Measurements from ENCODE around the gene C6orf47. TPM values are rescaled to one million over a fixed set of nuclear protein-coding genes. Genes with fewer than 3 reads are reported as not detected.

C6orf47 gene
- polyA plus RNA-seq, 4 donors, result 20.0 to 22.5 (median 20.7) TPM

DNA sequence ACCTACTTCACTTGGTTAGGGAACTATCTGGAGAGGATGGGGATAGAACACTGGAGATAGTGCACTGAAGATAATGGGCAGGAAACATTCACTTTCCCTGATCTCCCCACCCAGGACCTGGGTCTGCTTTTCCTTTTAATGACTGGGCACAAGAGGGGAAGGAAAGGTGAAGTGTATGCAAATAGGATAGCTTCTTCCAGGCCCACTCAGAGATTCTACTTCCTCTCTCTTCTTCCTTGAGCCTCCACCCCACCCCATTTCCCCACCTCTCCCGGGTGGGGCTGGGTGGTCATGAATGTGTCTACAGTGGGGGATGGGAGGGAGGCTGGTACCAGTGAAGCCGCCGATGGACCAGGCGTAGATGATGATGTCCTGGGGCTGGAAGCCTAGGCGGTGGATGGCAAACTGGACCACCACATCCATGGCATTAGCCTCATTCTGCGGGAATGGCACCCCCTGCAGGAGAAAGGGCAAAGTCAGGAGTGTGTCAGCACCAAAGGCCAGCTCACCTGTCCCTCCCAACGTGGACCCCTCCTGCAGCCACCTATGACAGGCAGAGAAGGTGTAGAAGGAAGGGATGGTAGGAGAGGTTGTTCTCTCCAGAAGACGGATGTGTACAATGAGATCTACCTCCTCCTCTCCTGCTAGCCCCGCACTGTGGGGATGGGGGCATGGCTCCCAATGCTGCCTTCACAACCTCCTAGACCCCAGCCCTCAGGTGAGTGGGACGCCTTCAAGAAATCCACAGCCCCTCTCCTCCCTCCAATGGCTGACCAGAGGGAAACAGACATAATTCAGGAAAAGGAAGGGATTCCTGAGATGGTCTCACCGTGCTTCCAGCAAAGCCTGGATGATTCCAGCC is 28.9 kb upstream of the C6orf47 start:
- no peak for DNase-seq (ENCODE audit: low read depth in 4 of 4, low spot score in 3 of 4)

DNA sequence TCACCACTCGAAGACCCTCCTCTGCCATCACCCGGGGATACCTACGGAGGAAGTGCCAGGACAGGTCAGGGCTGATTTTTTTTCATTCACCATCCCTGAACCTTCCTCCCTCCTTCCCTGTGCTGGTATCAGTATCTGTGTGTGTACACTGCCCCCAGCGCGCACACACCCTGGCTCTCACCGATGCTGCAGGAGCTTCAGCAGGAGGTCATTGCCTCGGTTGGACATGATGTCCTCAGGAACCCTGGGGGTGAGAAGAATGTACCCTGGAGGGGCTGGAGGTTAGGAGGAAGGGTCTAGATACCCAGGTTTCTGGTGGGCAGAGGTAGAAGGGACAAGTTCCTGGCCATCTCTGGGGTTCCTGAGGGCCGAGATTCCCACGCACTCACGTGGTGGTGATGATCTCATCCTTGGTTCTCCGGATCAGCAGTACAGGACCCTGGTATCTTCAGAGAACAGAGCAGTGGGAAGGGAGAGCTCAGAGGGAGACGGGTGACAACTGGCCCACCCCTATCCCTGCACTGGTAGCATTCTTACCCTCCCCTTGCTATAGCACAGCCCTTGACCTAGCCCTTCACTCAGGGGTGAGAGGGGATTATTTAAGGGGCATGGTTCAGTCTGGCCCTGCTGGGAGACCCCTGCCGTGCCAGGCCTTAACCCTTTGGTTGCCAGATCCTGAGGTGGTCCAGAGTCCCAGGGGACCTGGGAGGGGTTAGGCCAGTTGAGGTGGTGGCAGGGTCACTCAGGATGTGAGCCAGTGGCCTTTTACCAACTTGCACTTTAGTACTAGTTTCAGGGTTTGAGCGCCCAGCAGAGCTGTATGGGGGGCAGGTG is 27.5 kb upstream of the C6orf47 start:
- no peak for DNase-seq (ENCODE audit: low read depth in 4 of 4, low spot score in 3 of 4)

DNA sequence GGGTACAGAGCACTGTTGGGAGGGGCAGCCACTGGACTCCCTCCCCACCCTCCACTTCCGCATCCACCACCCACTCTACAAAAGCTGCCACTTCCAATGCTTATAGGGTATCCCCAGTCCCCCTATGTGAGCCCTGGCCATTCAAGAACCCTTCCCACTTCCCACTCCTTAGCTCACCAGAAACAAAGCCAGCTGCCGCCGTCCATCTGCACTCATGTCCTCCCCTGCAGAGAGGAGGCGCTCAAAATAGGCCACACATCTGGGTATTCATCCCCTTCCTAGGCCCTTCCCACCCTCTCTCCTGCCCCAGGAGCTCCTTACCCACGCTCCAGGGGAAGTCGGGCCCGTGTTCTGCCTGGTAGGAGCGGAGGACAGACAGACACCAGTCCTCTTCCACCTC is 26.7 kb upstream of the C6orf47 start:
- no peak for DNase-seq (ENCODE audit: low read depth in 4 of 4, low spot score in 3 of 4)

DNA sequence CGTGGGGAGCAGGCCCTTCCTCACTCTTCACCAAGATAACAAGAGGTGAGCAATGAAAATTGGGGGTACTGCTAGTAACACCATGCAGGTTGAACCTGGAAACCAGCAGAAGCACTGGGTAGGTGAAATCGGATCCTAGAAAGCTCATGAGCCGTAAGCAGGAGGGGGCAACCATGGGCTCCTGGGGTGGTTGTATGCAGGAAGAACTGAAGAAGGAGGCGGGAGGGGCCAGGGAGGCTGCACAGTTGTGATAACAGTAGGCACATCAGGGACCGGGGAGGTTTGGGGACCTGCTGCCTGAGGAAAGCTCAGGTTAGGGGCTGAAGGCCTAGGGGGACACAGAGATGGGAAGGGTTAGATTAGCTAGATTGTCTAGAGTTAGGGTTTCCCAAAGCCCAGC is 25.9 kb upstream of the C6orf47 start:
- no peak for DNase-seq (ENCODE audit: low read depth in 4 of 4, low spot score in 3 of 4)

DNA sequence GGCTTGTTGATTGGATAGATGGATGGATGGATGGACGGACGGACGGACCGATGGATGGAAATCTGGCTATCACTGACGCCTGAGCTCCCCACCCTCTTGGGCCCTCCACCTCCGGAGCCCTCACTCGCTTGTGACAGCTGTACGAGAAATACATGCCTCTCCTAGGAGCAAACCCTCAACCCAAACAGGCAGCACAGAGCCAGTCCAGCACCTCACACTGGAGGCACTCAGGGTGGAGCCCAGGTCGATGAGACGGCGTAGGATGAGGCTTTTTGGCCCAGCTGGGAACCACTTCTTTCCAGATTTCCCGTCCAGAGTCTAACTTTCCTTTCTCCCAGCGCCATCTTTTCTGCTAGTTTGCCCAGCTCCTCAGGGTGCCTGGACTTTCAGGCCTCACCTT is 23.0 kb upstream of the C6orf47 start:
- DNase-seq (ENCODE audit: low read depth in 4 of 4, low spot score in 3 of 4), result no peak

DNA sequence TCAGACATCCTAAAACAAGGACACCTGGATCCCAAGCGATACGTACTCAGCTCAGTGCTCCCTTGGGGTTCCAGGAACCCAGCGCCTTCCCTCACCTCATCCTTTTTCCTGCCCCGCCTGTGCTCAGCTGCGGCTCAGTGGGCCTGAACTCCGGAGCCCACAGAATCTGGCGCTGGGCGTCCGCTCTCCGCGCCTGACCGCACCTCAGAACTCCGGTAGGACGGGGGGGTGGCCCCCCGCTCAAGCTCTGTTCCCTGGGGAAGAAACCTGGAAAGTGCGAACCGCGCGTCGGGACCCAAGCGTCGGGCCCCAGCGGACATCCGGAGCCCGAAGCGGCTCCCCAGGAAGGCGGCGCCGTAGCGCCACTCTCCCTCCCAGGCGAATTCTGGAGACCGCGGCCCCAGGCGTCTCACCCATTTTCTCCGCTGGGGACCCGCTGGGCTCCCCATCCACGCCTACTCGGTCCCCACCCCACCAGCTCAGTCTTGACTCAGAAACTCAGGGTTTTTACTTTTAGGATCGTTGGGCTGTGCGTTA is 20.6 kb upstream of the C6orf47 start:
- DNase-seq (ENCODE audit: low read depth in 4 of 4, low spot score in 3 of 4), result no peak

DNA sequence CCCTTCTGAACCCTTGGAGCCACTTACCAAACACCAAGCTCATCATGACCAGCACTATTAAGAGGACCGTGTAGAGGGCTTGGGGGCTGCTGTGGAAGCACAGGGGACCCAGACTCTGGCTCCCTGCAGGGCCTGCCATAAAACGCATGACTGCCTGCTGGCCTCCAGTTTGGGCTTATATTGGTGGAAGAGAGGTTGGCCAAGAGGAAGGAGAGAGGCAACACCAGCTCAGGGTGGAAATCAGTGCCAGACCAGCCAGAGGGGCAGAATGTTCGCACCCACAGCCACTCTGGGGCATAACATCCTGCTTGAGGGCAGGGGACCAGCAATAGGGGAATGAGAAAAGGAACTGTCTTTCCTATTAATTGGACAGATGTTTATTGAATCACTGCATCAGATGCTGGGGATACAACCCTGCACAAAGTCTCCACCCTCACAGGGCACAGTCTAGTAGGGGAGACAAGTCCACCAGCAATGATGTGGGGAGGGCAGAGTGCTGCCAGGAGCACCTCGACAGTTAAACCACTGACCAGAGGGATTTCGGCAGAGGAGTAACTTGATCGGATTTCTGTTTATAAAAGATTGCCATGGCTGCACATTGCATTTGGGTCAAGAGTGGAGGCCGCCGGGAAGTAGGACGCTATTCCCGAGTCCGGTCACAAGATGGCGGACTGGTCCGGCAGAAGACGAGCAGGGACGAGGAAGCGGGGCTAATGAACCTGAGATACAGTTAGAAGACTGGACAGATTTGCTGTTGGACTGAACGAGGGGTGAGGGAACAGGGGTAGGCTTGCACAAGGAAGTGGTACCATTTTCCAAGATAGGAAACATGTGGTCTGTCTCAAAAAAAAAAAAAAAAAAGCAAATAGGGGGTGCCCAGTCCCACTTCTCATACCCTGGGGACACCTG is 19.9 kb upstream of the C6orf47 start, which contains the start of gene LY6G5C:
TSS of gene LY6G5C (minus strand) at position 842 of the 909 bp plus-strand sequence. CDS start at position 148, 694 bp downstream.
- peak in 1 of 4 donors; percentile 77 for DNase-seq (ENCODE audit: low read depth in 4 of 4, low spot score in 3 of 4)

DNA sequence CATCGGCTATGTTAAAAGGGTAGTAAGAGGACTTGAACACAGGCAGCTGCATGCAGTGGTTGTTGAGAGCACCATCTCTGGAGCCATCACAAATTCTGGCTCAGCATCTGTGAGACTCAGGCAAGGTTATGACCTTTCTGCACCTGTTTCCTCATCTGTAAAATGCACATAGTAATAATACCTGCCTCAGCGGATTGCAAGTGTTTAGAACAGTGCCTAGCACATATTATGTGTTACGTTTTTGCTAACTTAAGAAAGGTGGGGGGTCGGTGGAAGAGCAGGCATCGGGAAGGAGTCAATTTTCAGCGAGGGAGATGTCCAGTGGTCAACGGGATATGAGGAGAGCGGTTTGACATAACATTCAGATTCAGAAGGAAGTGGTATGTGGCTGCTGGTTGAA is 17.4 kb upstream of the C6orf47 start:
- no peak for DNase-seq (ENCODE audit: low read depth in 4 of 4, low spot score in 3 of 4)

DNA sequence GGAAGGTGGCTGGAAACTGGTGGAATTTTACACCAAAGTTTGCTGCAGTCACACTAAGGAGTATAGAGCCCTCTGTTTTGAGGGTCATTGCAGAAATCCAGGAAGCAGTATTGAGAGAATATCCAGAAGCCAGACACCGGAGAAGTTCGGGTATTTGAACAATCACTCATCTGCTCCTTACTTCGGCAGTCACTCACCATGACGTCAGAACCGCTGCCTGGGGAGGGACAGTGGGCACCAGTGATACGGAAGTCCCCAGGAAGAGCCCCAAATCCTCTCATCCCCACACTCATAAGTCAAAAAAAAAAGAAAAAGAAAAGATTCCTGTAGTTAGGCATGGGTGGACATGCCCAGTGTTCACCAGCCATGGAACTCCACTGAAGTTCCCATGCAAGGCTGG is 16.3 kb upstream of the C6orf47 start:
- no peak for DNase-seq (ENCODE audit: low read depth in 4 of 4, low spot score in 3 of 4)

DNA sequence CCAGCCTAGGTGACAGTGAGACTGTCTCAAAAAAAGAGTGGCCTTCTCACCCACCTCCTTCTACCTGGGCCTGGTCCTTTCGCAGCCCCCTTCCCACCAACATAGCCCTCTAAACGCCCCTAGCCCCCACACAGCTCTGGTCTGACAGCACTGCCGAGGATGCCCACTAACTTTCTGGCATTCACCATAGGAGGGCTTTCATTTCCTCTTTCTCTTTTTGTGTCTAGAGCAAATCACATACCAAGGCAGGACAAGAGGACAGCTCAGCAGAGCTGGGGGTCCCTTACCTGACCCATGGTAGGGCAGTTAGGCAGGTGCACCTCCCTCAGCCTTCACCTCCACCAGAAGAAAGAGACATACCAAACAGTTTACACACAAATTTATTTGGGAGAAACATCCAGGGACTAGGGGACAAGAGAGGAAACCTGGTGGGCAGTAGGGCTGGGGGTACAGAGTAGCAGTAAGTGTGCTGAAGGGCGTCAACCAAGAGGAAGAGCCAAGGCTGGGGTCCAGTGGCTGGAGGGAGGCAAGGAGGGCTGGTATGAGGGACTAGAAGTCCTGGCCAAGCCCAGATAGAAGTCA is 15.8 kb upstream of the C6orf47 start:
- DNase-seq (ENCODE audit: low read depth in 4 of 4, low spot score in 3 of 4), result no peak

DNA sequence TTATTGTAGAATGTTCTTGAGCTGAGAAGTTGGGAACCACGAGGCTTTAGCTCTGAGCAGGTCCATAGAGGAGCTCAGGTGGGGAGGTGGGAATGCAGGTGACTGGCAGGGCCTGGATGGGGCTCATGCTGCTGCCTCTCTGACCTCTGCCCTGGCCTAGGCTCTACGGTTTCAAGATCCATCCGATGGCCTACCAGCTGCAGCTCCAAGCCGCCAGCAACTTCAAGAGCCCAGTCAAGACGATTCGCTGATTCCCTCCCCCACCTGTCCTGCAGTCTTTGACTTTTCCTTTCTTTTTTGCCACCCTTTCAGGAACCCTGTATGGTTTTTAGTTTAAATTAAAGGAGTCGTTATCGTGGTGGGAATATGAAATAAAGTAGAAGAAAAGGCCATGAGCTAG is 9.1 kb upstream of the C6orf47 start, which contains the start of gene LY6G5B:
TSS of gene LY6G5B (plus strand) at position 301 of the 400 bp plus-strand sequence. CDS start 975 bp downstream, outside the sequence.
- DNase-seq (ENCODE audit: low read depth in 4 of 4, low spot score in 3 of 4), result no peak

DNA sequence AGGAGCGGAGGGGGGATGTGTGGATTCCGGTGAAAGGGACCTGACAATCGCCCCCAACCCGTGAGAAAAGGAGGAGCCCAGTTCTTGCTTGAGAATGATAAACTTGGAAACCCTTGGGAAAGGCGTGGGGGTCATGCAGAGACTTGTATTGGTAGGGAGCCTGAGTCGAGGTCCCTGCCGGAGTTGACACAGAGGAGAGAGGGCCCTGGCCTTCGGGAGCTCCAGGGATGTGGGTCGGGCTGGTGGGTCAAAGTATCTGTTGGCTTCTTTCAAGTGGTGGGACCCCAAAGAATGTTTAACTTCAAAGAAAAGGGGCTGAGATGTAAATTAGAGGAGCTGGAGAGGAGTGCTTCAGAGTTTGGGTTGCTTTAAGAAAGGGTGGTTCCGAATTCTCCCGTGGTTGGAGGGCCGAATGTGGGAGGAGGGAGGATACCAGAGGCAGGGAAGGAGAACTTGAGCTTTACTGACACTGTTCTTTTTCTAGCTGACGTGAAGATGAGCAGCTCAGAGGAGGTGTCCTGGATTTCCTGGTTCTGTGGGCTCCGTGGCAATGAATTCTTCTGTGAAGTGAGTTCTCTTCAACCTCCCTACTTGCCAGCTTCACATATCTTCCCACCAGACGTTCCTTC is 5.9 kb upstream of the C6orf47 start:
- no peak for DNase-seq (ENCODE audit: low read depth in 4 of 4, low spot score in 3 of 4)

DNA sequence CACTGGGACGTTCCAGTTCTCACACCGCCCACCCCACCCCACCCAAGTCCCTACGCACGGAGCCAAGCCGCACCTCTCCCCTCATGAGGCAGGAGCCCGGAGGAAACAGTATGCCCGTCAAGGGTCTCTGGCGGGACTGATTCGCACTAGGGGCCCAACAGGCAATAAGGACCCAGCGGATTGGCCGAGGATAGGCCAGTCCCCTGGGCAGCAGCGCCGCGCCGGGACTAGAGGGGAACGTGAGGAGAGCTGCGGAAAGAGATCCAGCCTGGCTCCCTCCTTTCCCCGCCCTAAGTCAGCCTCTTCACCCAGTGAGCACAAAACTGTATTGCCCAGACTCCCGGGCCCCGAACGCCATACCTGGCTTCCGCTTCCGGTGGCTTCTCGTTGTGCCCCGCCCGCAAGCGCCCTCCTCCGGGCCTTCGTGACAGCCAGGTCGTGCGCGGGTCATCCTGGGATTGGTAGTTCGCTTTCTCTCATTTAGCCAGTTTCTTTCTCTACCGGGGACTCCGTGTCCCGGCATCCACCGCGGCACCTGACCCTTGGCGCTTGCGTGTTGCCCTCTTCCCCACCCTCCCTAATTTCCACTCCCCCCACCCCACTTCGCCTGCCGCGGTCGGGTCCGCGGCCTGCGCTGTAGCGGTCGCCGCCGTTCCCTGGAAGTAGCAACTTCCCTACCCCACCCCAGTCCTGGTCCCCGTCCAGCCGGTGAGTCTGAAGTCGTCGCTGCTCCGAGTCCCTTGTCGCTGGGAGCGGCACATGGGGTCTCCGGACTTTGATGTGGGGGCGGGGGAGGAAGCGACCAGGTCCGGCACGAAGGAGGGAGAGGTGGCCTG is 5.1 kb upstream of the C6orf47 start, which contains the start of gene CSNK2B:
TSS of gene CSNK2B (plus strand) at position 580 of the 836 bp plus-strand sequence. CDS start 752 bp downstream, outside the sequence.
- peak; percentile 92 to 97 (median 95) for DNase-seq (ENCODE audit: low read depth in 4 of 4, low spot score in 3 of 4)

DNA sequence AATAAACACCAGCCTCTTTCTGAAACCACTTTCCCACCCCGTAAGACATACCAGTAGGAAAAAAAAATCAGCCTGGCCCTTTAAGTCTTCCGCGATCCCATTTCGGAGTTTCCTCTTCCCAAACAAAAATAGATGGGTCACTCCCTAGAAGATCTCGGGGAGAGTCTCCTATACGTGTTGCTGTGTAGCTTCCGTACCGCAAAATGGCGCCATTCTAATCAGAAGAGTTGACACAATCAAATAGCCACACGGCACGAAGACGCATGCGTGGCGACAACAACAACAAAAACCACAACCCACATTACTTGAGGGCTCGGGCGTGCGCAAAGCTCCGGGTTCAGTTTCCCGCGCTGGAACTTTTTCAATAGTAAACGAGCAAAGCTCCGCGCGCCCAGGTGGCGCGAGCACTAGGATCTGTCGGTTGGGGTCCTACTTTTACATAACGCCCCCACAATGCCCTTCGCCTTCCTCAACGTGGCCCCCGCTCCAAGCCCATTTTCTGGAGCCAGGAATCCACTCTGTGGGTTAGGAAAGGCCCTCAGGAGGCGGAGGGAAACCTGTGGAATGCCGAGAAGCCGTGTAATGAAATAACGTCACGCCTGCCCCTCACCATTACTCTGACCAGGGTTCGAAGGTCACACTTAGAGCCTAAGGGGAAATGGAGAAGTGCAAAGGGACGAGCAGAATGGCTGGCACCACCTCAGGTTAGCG is 4.4 kb upstream of the C6orf47 start, which contains the start of gene GPANK1:
TSS of gene GPANK1 (minus strand) at position 208 of the 711 bp plus-strand sequence. CDS start 519 bp downstream, outside the sequence.
- peak; percentile 84 to 93 (median 92) for DNase-seq (ENCODE audit: low read depth in 4 of 4, low spot score in 3 of 4)

DNA sequence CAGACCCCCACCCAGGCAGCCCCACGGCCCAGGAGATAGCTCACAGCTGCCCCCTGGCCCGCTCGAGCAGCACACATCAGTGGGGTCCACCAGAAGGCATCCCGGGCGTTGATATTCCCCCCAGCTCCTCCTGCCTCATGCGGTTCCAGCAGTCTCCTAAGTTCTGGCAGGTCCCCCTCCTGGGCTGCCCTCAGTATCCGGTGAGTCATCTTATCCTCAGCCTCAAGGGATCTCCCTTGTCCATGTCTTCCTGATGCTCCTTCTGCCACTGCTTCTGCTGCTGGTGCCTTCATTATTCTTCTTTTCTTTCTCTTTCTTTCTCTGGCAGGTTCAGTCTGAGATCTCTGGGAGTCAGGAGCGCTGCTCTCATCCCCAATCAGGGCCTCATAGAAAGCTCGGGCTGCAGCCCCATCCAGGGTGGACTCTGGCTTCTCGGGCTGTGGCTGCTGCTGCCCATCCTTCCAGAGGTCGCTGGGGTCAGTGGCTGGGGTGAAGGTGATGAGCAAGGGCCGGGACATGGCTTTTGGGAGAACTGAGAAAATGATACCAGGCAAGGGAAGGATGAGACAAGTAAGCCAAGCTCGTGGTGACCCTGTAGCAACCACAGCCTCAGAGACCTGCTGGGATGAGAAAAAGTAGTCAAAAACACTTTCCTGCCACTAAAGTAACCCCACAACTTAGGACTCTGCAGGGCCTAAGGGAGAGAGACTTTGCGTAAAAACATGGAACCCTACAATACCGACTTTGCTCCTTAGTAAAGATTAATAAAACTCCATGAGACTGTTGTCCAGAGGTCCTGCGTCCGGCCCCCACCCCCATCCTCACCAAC is 3.6 kb upstream of the C6orf47 start:
- DNase-seq (ENCODE audit: low read depth in 4 of 4, low spot score in 3 of 4), result no peak

DNA sequence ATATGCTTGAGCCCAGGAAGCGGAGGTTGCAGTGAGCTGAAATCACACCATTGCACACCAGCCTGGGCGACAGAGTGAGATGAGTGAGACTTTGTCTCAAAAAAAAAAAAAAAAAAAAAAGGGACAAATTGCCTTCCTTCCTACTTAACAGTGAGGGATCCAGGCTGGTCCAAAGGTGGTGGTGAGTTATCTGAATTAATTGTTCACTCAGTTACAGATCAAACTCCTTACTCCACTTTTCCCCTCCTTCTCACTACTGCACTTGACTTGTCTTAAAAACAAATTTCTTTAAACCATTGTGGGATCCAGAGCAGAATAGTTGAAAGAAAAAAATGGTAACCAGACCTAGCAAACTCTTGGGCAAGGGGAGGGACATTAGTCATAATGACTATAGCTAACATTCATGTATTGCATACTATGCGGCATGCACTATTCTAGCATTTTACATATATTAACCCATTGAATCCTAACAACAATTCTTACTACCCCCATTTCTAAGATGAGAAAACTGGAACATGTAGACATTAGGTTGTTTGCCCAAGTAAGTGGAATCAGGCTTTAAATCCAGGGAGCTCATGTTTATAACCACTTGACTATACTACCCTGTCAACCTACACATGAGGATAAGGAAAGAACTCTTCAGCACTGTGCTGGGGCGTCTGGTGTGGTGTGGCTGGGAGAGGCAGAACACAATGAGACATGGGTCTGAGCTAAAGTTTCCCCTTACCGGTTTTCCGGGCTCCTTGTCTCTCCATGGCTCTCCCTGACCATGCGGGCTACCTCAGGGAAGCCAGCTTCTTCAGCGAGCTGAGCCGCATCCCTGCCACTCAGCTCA is 2.8 kb upstream of the C6orf47 start:
- DNase-seq (ENCODE audit: low read depth in 4 of 4, low spot score in 3 of 4), result no peak

All from right renal pelvis (tissue), 4 donors.